GM18508 (cell line): ENCODE results near the gene SUCLG1.
"Not testable (repeated sequence)": the region's sequence is repeated elsewhere in the genome, so short reads cannot be mapped to it uniquely, and the experiment has no call there.

Source experiments
- ATAC-seq: cut with Tn5 transposase; IDR thresholded peaks from one replicate; pipeline ENCODE4 v1.9.1; 2021; ENCODE audit warnings: moderate number of reproducible peaks; ENCODE audit not compliant: insufficient read depth, unreplicated experiment

SUCLG1 gene

DNA sequence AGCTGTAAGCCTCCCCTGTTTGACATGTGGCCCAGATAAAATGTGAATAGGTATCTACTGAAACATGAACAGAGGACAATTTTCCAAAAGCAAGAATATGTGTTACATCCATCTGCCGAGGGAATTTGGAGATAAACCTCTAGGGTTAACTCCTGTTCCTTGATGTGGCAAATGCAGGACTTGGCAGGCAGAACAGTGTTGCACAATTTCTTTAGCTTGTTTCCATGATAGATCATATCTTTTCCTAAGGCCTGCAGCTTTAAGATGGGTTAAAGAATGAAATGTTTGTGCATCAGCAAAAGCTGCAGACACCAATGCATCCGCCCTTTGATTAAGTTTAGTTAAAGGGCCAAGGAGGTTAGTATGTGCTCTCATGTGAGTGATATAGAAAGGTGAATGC is 13.3 kb upstream of the SUCLG1 start:
- ATAC-seq: not testable (repeated sequence)

DNA sequence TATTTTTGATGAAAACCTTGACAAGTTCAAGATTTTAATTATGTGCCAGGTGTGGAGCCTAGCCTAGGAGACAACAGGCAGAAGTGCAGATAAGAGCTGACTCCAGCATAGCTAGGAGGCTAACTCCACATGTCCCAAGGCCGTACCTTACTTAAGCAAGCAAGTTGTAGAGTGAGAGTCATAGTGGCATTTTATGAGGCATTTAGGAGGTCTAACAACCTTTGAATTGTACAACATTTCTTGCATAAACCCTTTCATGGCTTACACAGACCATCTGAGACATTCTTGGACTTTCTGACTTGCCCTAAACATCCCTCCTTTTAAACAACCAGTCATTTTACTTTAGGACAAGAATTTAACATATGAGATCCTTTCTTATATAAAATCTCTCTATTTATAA is 8.3 kb upstream of the SUCLG1 start:
- ATAC-seq: no peak

DNA sequence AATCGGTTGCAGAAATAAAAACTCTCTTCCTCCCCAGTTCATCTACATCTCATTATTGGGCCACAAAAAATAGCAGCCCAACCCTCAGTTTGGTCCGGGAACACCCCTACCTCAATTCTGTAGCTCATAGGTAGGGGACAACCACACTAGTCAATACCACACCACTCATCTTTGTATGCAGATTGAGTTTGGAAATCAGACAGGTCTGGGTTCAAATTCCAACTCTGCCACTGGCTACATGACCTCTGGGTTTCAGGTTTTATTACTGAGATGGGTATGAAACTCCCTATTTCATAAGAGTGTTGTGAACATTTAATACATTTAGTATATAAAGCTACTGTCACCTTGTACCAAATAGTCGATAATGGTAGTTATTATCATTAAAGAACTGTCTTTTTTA is 2.2 kb upstream of the SUCLG1 start:
- ATAC-seq: no peak

DNA sequence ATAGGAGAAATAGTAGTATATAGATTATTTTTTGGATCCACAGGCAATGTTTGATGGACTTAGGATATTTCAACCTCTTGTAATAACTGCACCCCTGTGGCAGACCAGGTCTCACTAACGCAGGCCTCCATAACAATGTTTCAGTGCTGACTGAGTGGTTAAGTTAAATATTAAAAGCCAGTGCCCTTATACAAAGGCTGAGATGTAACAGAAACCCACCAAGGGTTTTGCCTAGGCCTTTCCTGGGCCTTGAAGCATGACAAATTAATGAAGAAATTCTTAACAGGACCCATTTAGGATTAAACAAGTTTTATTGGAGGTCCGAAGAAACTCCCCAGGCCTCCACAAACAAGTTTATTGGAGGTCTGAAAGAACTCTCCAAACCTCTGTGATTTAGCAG is 1.6 kb upstream of the SUCLG1 start:
- ATAC-seq: no peak

DNA sequence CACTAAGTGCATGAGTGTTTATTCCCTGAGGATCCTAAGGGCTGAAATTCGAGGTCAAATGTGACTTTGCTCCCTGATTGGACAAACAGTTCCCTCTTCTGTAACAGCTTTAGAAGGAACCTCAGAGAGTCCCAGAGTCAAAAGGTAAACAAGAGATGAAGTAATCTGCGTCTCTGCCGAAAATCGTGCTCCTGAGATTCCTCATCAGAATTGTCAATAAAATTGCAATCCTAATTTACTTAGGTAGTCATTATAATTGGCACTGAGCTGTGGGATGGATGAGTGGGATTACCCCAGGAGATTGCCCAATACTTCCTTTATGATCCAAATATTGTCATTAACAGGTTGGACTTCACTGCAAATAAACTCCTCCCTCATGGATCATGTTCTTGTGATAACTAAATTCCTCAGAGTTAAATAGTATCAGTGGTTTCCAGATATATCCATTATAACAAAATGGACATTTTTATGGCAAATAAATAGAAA is 907 bp upstream of the SUCLG1 start:
- ATAC-seq: peak; percentile 3

DNA sequence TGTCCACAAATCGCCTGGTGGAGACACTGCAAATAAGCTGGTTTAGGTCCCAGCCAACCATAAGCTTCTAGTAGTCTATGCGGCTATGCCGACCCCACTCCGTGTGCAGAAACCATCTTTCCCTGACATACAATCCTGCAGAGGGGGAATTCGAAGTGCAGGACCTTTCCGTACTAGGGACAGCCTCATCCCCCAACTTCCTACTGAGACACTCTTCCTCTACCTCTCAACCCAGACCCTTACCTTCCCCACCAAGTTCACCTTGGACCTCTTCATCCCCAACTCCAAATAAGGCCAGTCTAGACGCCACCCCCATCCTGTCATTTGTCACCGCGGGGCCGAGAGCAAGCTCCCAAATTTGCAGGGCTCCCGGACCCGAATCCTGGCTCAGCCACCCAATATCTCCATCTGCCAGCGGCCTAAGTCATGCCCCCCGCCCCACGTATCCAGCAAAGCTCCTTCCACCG is 496 bp downstream of the SUCLG1 start:
- no peak for ATAC-seq

DNA sequence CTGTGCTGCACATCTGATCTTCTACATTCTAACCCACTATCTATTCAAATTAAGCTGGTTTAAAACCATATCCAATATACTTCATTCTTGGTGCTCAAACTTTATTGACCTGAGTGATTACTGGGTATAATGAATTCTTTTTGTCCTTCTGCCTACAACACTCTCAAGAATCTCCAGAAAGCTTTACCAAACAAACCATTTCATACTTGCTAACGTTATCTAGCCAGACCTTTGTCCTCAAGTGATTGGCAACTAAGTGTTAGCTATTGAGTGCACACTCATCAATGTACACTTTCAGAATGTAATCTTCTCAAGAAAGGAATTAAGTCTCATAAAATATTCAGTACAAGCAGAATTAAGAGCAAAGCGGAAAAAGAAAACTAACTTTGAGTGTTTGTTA is 1.4 kb downstream of the SUCLG1 start:
- ATAC-seq: no peak

DNA sequence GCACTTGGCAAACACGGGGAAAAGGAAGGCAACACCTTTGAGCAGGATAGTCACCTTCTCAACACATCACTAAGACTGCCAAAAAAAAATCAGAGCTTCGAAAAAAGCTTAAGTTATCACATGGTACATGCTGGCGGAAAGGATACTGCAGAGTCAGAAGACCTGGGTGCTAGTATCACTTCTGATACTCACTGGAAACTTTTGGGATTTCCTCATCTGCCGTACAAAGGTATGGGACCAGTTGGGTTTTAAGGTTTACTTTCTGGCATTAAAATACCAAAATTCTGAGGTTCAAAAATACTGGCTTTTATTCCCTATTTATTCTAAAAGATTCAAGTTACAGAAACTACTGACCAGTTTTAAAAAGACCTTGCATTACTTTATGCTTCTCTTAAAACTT is 2.9 kb downstream of the SUCLG1 start:
- ATAC-seq: no peak

DNA sequence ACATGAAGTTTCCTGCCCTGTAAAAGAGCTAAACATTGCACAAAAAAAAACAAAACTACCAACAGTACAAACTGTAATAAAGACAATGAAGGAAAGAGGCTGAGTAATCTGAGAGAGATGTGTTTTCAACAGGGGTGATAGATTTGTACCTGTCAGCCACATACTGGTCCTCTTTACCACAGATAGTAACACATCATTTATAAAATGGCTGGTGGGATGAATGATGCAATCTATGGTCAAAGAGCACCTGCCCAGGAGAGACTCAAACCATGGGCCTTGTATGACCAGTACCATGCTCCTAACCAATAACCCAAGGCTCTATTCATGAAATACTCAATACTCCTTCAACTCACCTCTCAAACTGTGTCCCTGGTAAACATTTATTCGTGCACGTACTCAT is 4.5 kb downstream of the SUCLG1 start:
- ATAC-seq: no peak

DNA sequence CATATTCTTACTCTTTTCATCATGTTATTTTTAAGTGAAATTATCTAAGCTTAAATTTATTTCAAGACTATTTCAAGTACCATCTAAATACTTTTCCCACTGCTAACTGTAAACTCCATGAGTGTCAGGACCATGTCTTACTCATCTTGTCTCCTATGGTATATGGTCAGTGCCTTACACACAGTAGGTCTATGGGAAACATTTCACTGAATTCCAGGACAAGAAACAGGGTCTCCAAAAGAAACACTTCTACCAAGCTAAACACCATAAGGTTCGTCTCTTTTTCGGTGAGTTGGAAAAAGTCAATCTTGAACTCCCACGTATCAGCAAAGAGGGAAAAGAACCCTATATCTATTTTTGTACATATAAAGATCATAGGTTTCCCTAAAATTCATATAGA is 6.5 kb downstream of the SUCLG1 start:
- ATAC-seq: no peak

DNA sequence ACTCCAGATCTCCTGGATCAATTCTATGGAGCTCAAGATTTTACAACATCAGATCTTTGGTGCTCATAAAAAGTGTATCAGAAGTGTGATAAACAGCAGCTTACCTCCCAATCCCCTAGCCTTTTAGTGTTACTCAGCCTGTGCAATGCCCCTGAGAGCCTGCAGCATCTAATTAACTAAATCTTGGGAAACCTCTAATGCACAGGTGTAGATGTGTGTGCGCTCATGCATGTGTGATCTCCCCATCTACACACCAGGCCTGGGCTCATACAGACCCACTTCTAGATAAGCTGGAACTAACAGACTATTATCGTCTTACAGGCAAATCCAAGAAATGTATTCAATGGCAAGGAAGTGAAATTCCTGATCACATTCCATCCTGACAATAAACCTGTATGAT is 7.5 kb downstream of the SUCLG1 start:
- ATAC-seq: no peak

DNA sequence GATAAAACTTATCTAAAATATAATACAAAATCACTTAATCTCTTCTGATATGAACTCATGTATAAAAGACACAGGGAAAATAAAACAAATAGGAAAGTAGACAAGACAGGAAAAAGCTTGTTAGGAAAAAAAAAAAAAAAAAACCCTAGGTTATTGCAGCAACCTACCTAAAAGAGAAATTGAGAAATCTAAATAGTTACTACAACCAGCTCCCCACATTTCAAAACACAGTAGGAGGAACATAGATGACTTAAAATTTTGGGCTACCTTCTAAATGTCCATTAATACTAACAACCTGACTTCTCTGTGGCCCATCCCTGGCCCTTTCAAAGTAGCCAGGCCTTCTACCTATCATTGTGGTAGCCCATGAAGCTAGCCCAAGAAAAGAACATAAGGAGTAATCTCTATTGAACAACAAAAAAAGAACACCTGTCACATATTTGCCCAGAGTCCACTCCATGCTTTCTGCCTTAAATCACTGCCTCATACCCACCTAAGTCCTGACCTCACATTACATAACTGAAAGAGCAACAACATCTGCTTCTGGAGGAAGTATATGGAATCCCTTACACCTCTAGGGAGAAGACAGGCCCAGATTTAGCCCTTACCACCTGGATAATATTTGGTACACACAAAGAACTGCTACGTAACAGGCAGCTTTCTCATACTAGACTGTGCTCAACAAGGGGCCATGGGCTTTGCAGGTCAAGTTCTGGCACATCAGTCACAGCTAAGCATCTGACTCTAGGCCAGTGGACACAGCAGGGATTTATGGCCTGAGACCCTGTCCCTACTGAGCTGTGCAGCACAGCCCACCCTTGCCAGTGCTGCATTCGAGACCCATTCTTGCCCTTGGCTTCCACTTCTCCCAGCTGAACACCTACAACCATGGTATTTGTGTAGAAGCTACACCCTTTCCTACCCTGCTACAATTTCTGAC is 8.5 kb downstream of the SUCLG1 start:
- no peak for ATAC-seq

DNA sequence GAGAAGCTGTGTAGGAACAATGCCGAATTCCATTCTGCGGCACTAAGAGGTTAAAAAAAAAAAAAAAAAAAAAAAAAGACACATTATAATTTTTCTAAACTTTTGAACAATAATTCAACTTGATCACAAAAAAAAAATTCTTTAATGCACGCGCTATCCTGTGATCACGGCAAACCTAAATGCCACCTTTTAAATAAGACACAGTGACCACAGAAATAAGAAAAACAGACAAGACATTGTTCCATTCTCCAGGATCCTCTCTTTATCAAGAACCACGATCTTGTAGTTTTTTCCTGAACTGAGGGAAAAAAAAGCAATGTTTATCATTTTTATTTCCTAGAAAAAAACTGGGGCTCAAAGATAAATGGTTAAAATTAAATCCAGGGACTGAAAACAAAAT is 9.4 kb downstream of the SUCLG1 start:
- no peak for ATAC-seq

DNA sequence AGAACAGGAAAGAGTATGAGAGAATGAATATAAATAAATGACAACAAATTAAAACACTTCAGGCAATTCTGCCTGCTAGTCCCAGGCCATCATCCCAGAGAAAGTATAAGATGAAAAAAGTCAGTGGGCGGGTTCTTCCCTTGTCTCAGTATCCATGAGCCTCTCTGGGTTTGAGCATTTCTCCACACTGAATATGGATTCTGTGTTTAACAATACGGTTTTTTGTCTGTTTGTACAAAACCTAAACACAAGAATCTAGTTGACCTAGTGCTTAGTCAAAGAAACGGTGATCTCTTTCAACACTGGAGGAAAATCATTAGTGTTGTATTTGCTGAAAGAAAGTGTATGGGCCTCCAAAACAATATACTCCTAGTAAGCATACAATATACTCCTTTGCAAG is 10.0 kb downstream of the SUCLG1 start:
- no peak for ATAC-seq

DNA sequence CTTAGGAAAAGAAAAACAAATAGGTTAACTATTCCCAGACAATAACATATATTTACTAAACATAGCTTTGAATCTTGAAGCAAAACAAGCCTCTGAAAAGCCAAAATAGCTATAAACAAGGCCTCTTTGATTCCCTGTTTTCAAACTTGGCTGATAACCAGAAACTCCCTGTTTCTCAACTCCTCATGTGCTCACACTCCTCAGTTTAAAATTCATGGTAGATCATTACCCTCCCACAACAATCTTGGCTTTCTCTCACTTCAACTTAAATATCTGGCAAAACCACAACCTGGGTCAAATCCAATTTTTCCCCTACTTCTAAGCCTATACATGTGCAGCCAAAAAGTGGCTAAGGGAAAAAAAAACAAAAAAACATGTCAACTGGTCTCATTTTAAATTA is 15.6 kb downstream of the SUCLG1 start:
- ATAC-seq: no peak

DNA sequence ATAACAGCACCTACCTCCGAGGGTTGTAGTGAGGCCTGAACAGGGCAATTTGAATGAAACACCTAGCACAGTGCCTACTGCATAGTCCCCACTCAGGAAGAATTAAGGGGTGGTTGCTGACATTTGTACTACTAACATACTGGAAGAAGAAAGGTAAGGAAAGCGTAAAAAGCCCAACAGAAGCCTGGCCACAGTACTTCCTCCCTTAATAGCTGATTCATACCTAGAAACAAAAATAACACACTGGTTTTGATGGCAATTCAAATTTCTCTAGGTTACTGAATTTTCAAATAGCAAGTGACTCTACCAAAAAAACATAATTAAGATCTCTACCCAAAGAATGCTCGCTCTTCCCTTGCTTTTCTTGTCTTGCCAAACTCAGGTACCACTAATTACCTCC is 16.2 kb downstream of the SUCLG1 start:
- ATAC-seq: no peak

DNA sequence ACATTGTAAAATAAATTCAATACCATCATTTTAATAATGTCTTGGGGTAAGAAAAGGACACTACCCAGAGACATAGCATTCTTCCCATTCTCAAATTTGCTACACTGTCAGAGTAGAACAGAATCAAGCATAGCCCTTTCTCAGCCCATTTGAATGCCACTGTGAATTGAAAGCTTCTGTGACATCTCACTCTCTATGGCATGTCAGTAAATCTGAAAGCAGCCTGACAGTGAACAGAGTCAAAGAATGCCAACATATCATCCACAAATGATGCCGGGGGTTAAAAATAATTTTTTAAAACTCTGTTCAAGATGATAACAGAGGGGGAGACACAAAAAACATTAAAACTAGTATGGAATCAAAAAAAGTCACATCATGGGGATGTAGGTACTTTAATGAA is 17.6 kb downstream of the SUCLG1 start:
- ATAC-seq: no peak

DNA sequence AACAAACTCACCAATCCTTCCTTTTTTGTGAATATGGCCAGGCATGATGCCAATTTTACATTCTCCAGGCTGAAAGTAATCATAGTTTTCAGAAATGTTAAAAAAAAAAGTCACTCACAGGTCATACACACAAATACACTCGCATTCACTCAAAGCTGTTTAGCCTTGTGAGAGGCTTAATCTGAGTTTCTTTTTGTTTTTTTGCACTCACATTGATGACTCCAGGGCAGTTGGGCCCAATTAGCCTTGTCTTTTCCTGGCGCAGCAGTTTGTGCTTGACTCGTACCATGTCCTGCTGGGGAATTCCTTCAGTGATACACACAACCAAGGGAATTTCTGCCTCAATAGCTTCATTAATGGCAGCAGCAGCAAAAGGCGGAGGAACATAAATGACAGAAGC is 18.0 kb downstream of the SUCLG1 start:
- no peak for ATAC-seq

DNA sequence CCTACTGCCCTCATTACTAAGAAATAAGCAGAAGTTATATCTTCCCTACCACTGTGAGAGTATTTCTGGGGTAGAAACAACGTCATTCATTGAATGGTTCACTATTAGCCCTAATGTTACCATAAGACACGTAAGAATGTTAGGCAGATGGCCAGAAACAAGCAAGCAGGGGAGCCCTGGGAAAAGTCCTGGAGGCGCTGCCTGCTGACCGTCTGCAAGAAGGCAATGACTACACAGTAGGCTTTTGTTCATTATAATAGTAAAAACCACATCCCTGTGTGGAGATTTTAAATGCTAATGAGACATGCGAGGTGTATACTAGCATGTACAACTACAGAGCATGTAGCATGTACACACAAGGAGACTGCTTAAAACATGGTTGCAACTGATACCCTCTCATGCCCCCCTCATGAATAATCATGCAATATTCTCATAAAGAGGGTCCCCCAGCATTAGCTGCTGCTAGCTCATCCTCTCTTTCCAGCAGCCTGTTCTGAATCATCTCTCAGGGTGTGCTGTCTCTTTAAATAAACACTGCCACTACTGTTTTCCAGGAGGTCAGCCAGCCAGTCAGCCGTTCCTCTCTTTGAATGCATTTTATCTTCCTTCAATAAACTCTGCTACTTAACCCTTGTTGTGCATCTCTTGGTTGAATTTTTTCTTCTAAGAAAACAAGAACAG is 23.6 kb downstream of the SUCLG1 start:
- no peak for ATAC-seq

DNA sequence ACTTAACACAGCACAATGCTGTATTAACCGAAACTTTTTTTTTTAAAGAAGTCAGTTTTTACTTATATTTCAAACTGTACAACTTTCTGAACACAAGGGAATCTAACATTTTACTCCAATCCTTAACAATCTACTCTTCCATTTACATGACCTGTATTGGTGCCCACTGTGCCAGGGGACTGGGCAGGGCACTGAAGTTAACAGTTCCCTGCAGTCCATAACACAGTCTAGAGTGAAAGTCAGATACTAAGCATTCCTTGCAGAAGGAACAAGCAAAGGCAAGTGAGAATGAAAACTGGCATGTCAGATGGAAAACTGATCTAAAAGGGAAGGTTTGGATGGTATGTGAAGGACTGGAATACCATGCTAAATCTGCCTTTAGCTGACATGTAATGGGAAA is 29.8 kb downstream of the SUCLG1 start:
- no peak for ATAC-seq
